Measurements from ENCODE around the gene RASSF5. TPM values are rescaled to one million over a fixed set of nuclear protein-coding genes. Genes with fewer than 3 reads are reported as not detected.

The RASSF5 gene
- total and polyA plus RNA-seq, 12 donors, result 0.90 to 26.0 (median 6.4) TPM

DNA sequence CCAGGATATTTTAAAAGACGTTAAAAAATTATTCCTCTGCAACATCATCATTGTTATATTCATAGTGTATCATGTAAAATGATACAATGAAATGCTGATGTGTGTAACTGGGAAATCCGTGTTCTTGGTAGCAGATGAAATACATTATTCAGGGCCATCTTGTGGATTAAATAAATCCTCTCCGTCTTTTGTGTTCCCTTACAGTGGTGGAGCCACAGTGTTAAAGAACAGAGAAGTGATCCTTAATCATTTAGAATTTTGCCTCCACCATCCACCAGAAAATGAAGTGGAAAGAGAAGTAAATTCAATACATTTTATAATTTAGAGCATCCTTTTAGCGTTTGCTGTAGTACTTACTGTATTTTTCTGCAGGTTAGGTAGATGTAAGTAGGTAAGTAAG lies 129.3 kb downstream of the RASSF5 start:
- intact Hi-C loops (cut with DNase I), result loop anchor here in 7 of 10 donors (2.0 to 10.0 kb wide), 5 partner anchors 16 to 438 kb away; no protein-coding TSS in a partner anchor
- Histone ChIP-seq H3K27me3 (peaks cover 0 to 10% (median 0%) of the 10 kb centered on the region in 7 donors), H3K36me3 (peaks cover 0 to 33% (median 4%) of the 10 kb centered on the region in 9 donors), H3K4me3 (peak overlapping the region in 7 of 10 donors; percentile 81 to 98 (median 95)), H3K9me3 (no peaks in the 10 kb centered on the region), H3K4me1 (peaks cover 0 to 61% (median 30%) of the 10 kb centered on the region in 9 donors), H3K27ac (peak overlapping the region in 7 of 10 donors; percentile 13 to 94 (median 90))
- no peak for DNase-seq
- TF ChIP-seq, protein P1, sequence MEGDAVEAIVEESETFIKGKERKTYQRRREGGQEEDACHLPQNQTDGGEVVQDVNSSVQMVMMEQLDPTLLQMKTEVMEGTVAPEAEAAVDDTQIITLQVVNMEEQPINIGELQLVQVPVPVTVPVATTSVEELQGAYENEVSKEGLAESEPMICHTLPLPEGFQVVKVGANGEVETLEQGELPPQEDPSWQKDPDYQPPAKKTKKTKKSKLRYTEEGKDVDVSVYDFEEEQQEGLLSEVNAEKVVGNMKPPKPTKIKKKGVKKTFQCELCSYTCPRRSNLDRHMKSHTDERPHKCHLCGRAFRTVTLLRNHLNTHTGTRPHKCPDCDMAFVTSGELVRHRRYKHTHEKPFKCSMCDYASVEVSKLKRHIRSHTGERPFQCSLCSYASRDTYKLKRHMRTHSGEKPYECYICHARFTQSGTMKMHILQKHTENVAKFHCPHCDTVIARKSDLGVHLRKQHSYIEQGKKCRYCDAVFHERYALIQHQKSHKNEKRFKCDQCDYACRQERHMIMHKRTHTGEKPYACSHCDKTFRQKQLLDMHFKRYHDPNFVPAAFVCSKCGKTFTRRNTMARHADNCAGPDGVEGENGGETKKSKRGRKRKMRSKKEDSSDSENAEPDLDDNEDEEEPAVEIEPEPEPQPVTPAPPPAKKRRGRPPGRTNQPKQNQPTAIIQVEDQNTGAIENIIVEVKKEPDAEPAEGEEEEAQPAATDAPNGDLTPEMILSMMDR (IDR thresholded peaks at IDR 0.05), result no peak
- 24 to 26% methylated on average over 4 of the region's 4 CpGs for WGBS, 2 donors
- ATAC-seq, result no peak

DNA sequence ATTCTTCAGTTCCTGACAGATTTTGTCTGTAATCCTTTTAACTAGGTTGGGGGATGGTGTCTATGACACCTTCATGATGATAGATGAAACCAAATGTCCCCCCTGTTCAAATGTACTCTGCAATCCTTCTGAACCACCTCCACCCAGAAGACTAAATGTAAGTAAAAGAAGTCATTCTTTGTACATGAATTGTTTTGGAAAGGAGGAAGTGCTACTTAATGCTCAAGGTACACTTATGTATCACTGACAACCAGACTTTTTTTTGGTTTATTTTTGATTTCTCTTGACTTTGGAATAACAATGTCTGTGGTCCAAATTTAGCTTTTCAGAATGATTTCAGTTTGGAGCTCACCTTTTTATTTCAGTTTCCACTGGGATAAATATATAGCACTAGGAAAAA lies 130.3 kb downstream of the RASSF5 start:
- H3K4me3 ChIP-seq, result peak overlapping the region in 2 of 10 donors; percentile 94 to 96
- peaks cover 0 to 61% (median 30%) of the 10 kb centered on the region in 9 donors for H3K4me1 ChIP-seq
- H3K27ac ChIP-seq, result peak overlapping the region in 4 of 10 donors; percentile 13 to 94 (median 92)
- DNase-seq (no peak), ATAC-seq (no peak)
- peaks cover 0 to 33% (median 4%) of the 10 kb centered on the region in 9 donors for H3K36me3 ChIP-seq
- H3K9me3 ChIP-seq, result no peaks in the 10 kb centered on the region
- intact Hi-C loops (cut with DNase I), result loop anchor here in 7 of 10 donors (2.0 to 10.0 kb wide), 5 partner anchors 15 to 437 kb away; no protein-coding TSS in a partner anchor
- TF ChIP-seq, protein P1 (IDR thresholded peaks at IDR 0.05), result no peak
- H3K27me3 ChIP-seq, result peaks cover 0 to 10% (median 0%) of the 10 kb centered on the region in 7 donors

Small RNA genes lying within 50 kb of the gene (microRNA-seq; reads per million reads assigned to microRNA genes)
- 0 reads per million in 2 donors for gene MIR6769B

Other genes with a start within 250 kb of the RASSF5 start
- gene IKBKE, start 37.1 kb upstream of the RASSF5 start, total RNA-seq, result 1 to 10 TPM in 3 of 10 donors, under 1 TPM in 7; 0.49 to 5.4 (median 0.79) TPM
- under 1 TPM; 0.29 to 0.87 TPM for gene IKBKE, start 37.1 kb upstream of the RASSF5 start, polyA plus RNA-seq
- gene EIF2D, start 104.9 kb downstream of the RASSF5 start, total RNA-seq, result 10 to 100 TPM; 26.1 to 32.2 (median 29.5) TPM
- gene EIF2D, start 104.9 kb downstream of the RASSF5 start, polyA plus RNA-seq, result 10 to 100 TPM; 16.8 to 35.6 TPM
- gene DYRK3, start 128.0 kb downstream of the RASSF5 start, total RNA-seq, result 10 to 100 TPM; 10.4 to 27.9 (median 20.8) TPM
- gene DYRK3, start 128.0 kb downstream of the RASSF5 start, polyA plus RNA-seq, result 10 to 100 TPM in 1 of 2 donors, 1 to 10 TPM in 1; 4.1 to 31.1 TPM
- 100 to 1,000 TPM; 169 to 323 (median 224) TPM for gene MAPKAPK2, start 177.4 kb downstream of the RASSF5 start, total RNA-seq
- 100 to 1,000 TPM; 101 to 144 TPM for gene MAPKAPK2, start 177.4 kb downstream of the RASSF5 start, polyA plus RNA-seq

Data from heart right ventricle (tissue), 16 donors.